Ishikawa (cell line): Measurements from ENCODE around the gene OR56A1.

ENCODE experiments used
- EP300 ChIP-seq: IDR thresholded peaks from 2 replicates; pipeline ENCODE4 v1.6.1; 2012; ENCODE audit warnings: borderline replicate concordance
- NFIC ChIP-seq: IDR thresholded peaks from 2 replicates; pipeline ENCODE4 v1.6.1; 2012
- TCF12 ChIP-seq: IDR thresholded peaks from 2 replicates; pipeline ENCODE4 v1.6.1; 2012; ENCODE audit warnings: low read depth
- TF ChIP-seq, protein P1 (sequence below): IDR thresholded peaks from 2 replicates; pipeline ENCODE4 v1.6.1; 2012

GRCh38 chr11:6079463-6079862, 48.9 kb upstream of the OR56A1 start:
- TF ChIP-seq, protein P1, sequence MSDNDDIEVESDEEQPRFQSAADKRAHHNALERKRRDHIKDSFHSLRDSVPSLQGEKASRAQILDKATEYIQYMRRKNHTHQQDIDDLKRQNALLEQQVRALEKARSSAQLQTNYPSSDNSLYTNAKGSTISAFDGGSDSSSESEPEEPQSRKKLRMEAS: no peak
- no peak for TF ChIP-seq TCF12
- no peak for TF ChIP-seq EP300
- no peak for TF ChIP-seq NFIC
